ENCODE results near the gene UBR2.

Gene UBR2

DNA sequence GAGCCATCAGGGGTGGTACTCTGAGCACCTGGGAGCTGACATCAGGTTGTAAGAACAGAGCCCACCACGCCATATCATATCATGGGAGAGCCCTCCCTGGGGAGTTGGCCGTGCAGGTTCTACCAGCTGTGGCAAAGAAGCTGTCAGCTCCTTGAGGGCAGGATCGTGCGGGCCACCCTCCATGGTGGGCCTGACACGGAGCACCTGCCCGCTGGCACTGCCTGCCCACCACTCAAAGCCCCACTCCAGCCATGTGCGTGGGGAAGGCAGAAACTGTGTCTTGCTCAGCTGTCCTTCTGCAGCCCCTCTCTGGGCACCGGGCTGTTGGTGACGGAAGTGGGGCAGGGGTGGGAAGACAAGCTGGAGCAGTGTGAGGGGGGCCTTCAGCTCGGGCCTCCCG is 144.3 kb downstream of the UBR2 start:
- TF ChIP-seq, protein P1, sequence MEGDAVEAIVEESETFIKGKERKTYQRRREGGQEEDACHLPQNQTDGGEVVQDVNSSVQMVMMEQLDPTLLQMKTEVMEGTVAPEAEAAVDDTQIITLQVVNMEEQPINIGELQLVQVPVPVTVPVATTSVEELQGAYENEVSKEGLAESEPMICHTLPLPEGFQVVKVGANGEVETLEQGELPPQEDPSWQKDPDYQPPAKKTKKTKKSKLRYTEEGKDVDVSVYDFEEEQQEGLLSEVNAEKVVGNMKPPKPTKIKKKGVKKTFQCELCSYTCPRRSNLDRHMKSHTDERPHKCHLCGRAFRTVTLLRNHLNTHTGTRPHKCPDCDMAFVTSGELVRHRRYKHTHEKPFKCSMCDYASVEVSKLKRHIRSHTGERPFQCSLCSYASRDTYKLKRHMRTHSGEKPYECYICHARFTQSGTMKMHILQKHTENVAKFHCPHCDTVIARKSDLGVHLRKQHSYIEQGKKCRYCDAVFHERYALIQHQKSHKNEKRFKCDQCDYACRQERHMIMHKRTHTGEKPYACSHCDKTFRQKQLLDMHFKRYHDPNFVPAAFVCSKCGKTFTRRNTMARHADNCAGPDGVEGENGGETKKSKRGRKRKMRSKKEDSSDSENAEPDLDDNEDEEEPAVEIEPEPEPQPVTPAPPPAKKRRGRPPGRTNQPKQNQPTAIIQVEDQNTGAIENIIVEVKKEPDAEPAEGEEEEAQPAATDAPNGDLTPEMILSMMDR (IDR thresholded peaks at IDR 0.05; ENCODE audit: insufficient read depth, low read depth, low read length, missing control alignments), result no peak
- DNase-seq (ENCODE audit: low read depth), result no peak

DNA sequence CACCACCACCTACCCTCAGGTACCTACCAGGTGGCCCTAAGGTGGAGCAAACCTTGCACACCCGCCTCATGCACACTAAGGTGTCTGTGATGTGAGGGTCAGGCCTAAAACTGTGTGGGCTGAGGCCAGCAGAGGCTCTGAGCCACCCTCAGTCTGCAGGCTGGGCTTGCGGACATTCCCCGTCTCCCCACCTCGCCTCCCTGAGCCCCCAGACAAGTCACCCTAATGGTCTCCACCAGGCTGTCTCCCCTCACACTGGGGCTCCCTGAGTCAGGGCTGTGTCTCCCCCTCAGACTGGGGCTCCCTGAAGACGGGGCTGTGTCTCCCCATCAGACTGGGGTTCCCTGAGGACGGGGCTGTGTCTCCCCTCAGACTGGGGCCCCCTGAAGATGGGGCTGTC is 146.0 kb downstream of the UBR2 start:
- no peak overlapping the region for H3K4me3 ChIP-seq (ENCODE audit: low read depth, low read length)
- DNase-seq (ENCODE audit: low read depth), result no peak
- TF ChIP-seq, protein P1 (IDR thresholded peaks at IDR 0.05; ENCODE audit: insufficient read depth, low read depth, low read length, missing control alignments), result no peak

More for the DNA sequence above, 144.3 kb downstream of the UBR2 start:
- no peak overlapping the region for H3K4me3 ChIP-seq (ENCODE audit: low read depth, low read length)

DNA sequence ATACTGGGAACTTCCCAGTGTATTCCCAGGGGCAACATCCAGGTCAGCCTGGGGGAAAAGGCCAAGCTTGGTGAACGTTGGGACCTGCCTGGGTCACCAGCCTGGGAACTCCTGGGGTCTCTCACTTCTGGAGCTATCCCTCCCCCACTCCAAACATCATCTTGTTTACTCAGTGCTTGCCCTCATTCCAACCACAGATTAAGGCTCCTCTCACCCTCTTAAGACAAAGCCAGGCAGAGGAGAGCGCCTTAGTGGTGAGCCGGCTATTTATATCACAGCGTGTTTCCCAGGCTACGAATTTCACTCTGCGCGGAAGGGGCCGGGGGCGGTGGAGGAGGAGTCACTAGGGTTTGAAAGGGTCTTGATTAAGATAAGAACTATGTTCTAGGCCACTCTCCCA is 146.5 kb downstream of the UBR2 start:
- TF ChIP-seq, protein P1 (IDR thresholded peaks at IDR 0.05; ENCODE audit: insufficient read depth, low read depth, low read length, missing control alignments), result no peak
- DNase-seq (ENCODE audit: low read depth), result no peak
- H3K4me3 ChIP-seq (ENCODE audit: low read depth, low read length), result no peak overlapping the region

DNA sequence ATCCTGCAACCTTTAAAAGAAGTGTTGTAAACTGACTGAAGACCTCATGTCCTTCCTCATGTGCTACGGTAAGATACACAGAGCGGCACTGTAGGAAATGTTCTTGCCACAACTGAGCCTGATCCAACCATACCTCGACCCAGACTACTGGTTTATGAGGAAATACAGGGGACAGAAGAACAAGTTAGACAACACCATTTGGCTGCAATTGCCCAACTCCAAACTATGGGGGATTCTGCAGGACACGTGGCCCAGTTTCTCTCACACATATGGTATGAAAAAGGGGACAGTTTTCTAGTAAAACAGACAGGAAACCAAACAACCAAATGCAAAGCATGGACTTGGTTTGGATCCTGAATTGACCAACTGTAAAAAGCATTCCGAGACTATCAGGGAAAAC is 148.1 kb downstream of the UBR2 start:
- no peak overlapping the region for H3K4me3 ChIP-seq (ENCODE audit: low read depth, low read length)
- TF ChIP-seq, protein P1 (IDR thresholded peaks at IDR 0.05; ENCODE audit: insufficient read depth, low read depth, low read length, missing control alignments), result no peak
- DNase-seq (ENCODE audit: low read depth), result no peak

DNA sequence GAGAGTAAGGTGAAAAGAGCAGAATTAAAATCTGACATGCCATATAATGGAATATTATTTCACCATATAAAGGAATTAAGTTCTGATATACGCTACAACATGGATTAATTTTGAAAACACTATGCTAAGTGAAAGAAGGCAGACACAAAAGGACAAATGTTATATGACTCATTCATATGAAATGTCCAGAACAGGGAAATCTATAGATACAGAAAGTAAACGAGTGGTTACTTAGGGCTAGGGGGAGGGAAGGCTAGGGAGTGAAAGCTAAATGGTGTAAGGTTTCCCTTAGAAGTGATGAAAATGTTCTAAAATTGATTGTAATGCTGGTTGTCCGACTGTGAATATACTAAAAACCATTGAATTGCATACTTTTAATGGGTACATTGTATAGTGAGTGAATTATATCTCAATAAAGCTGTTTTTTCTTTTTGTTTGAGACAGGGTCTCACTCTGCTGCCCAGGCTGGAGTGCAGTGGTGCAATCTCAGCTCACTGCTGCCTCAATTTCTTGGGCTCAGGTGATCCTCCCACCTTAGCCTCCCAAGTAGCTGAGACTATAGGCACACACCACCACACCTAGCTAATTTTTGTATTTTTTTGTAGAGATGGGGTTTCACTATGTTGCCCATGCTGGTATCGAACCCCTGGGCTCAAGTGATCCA is 150.4 kb downstream of the UBR2 start:
- no peak for DNase-seq (ENCODE audit: low read depth)
- no peak overlapping the region for H3K4me3 ChIP-seq (ENCODE audit: low read depth, low read length)
- TF ChIP-seq, protein P1 (IDR thresholded peaks at IDR 0.05; ENCODE audit: insufficient read depth, low read depth, low read length, missing control alignments), result no peak

DNA sequence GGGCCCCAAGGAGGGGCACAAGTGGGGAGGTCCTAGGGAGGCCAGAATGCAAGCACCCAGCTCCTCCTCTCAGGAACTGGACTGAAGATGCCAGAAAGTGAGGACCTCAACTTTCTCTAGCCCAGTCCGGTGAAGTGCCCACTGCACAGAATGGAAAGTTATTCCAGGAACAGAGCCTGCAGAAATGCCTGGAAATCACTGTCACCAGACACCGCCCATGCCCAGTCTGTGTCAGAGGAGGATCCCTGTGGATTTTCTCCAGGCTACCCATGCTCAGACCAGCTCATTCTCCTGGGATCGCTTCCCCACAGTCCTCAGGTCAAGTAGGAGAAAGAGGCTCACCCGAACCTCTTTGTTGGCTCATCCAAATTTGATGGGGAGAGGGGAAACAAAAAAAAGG is 152.0 kb downstream of the UBR2 start:
- DNase-seq (ENCODE audit: low read depth), result no peak
- no peak overlapping the region for H3K4me3 ChIP-seq (ENCODE audit: low read depth, low read length)
- TF ChIP-seq, protein P1 (IDR thresholded peaks at IDR 0.05; ENCODE audit: insufficient read depth, low read depth, low read length, missing control alignments), result no peak

DNA sequence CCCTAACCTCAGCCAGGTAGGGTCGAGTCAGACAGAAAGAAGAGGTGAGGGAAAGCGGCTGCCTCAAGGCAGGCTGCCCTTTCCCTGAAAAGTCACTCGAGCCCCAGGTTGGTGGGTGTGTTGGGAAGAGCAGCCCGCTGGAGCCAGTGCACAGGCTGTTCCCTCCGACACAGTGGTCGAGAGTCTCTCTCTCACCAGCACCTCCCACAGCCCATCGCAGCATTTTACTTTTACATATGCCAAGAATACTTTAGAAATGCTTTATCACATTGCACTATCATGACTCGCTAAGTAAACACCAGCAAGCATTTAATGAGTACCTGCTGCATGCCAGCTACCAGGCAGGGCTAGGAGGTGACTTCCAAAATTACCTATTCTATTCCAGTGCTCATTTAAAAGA is 156.9 kb downstream of the UBR2 start:
- no peak overlapping the region for H3K4me3 ChIP-seq (ENCODE audit: low read depth, low read length)
- TF ChIP-seq, protein P1 (IDR thresholded peaks at IDR 0.05; ENCODE audit: insufficient read depth, low read depth, low read length, missing control alignments), result no peak
- no peak for DNase-seq (ENCODE audit: low read depth)
